Activated naive CD4-positive, alpha-beta T cell treated with Interleukin-2 at 50 U/mL for 16 hours (primary cell): Measurements from ENCODE around the gene CEBPB.
A peak's percentile ranks its signal among the peaks of the same experiment; 100 is the strongest.
"Not testable (repeated sequence)": the region's sequence is repeated elsewhere in the genome, so short reads cannot be mapped to it uniquely, and the experiment has no call there.

Experiments used
- DNase-seq: peaks from one replicate; pipeline ENCODE4 v3.0.0-alpha.2; 2020

Gene CEBPB

GRCh38 chr20:50190251-50191064, at the start of gene CEBPB:
TSS of gene CEBPB (plus strand) at chr20:50190830. CDS start at chr20:50191034, 204 bp downstream.
- DNase-seq: peak; percentile 83

GRCh38 chr20:50141018-50141675, 49.5 kb upstream of the CEBPB start:
- no peak for DNase-seq

- no peak for DNase-seq
These were observed 48.6 kb upstream of the CEBPB start for GRCh38 chr20:50141811-50142561.

- no peak for DNase-seq
These were observed 47.8 kb upstream of the CEBPB start for GRCh38 chr20:50142812-50143211.

- no peak for DNase-seq
These were observed 46.3 kb upstream of the CEBPB start for GRCh38 chr20:50144362-50144761.

GRCh38 chr20:50145566-50145965, 45.1 kb upstream of the CEBPB start:
- no peak for DNase-seq

- DNase-seq: no peak
These were observed 44.4 kb upstream of the CEBPB start for GRCh38 chr20:50146214-50146613.

GRCh38 chr20:50146732-50147662, 43.6 kb upstream of the CEBPB start:
- DNase-seq: peak; percentile 81

GRCh38 chr20:50149481-50150254, 41.0 kb upstream of the CEBPB start:
- DNase-seq: no peak

- DNase-seq: no peak
These were observed 39.4 kb upstream of the CEBPB start for GRCh38 chr20:50151034-50151743.

- no peak for DNase-seq
These were observed 38.1 kb upstream of the CEBPB start for GRCh38 chr20:50152394-50153152.

GRCh38 chr20:50153153-50153499, 37.5 kb upstream of the CEBPB start:
- DNase-seq: no peak

GRCh38 chr20:50153500-50154377, 36.9 kb upstream of the CEBPB start, which contains the start of gene PEDS1:
TSS of gene PEDS1 (minus strand) at chr20:50153723. CDS start at chr20:50153637, 86 bp downstream.
- DNase-seq: peak; percentile 86

- not testable (repeated sequence) for DNase-seq
These were observed 29.1 kb upstream of the CEBPB start for GRCh38 chr20:50161494-50161893.

- no peak for DNase-seq
These were observed 26.9 kb upstream of the CEBPB start for GRCh38 chr20:50163570-50164317.

GRCh38 chr20:50165684-50166554, 24.7 kb upstream of the CEBPB start:
- DNase-seq: peak; percentile 86

GRCh38 chr20:50169329-50169823, 21.3 kb upstream of the CEBPB start:
- DNase-seq: peak; percentile 85
